ENCODE measurements around the gene IMPA2. TPM values are rescaled to one million over a fixed set of nuclear protein-coding genes. Genes with fewer than 3 reads are reported as not detected.
"Not testable (repeated sequence)": the region's sequence is repeated elsewhere in the genome, so short reads cannot be mapped to it uniquely, and the experiment has no call there.

IMPA2 gene
- total RNA-seq, 1 experiment from 2014 or later, result 34.8 TPM

DNA sequence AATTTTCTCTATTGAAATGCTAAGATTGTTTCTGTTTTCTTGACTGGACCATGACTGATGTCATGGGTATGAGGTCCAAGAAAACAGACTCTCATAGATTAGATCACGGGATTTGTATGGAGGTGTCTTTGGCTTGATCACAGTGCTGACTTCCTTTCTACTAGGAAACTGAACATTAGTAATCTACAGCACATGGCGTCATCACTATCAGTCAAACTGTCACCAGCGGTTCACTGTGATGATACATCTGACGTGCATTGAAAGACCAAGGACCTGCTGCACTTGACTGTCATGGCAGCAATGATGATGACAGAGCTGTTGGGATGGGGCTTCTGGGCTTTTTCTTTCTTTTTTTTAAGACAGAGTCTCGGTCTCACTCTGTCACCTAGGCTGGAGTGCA is 28.2 kb upstream of the IMPA2 start:
- DNase-seq, result no peak
- BruUV-seq (replicated peaks), result no TSS peak
- Mint-ChIP-seq H3K4me3 (ENCODE audit: low read depth, unreplicated experiment) (no peak overlapping the region), H3K27ac (ENCODE audit: unreplicated experiment) (no peak overlapping the region), H3K9me3 (ENCODE audit: low read depth, unreplicated experiment) (peaks cover 10% of the 10 kb centered on the region), H3K36me3 (ENCODE audit: insufficient read depth, unreplicated experiment) (no peaks in the 10 kb centered on the region), H3K4me1 (ENCODE audit: low read depth, unreplicated experiment) (no peaks in the 10 kb centered on the region), H3K27me3 (ENCODE audit: unreplicated experiment) (no peaks in the 10 kb centered on the region)
- CTCF ChIA-PET, result interaction anchor here (1.2 kb wide), 1 partner anchor 28 kb away, joined by 3 read pairs; the partner anchor contains the start of gene IMPA2
- TF ChIP-seq, protein P1, sequence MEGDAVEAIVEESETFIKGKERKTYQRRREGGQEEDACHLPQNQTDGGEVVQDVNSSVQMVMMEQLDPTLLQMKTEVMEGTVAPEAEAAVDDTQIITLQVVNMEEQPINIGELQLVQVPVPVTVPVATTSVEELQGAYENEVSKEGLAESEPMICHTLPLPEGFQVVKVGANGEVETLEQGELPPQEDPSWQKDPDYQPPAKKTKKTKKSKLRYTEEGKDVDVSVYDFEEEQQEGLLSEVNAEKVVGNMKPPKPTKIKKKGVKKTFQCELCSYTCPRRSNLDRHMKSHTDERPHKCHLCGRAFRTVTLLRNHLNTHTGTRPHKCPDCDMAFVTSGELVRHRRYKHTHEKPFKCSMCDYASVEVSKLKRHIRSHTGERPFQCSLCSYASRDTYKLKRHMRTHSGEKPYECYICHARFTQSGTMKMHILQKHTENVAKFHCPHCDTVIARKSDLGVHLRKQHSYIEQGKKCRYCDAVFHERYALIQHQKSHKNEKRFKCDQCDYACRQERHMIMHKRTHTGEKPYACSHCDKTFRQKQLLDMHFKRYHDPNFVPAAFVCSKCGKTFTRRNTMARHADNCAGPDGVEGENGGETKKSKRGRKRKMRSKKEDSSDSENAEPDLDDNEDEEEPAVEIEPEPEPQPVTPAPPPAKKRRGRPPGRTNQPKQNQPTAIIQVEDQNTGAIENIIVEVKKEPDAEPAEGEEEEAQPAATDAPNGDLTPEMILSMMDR (IDR thresholded peaks at IDR 0.05; ENCODE audit: unreplicated experiment), result no peak
- intact Hi-C loops (cut with micrococcal nuclease; ENCODE audit: unreplicated experiment), result no loop called here

GRCh38 chr18:11955239-11956029 is 25.9 kb upstream of the IMPA2 start:
- no peak overlapping the region for H3K27ac Mint-ChIP-seq (ENCODE audit: unreplicated experiment)
- H3K9me3 Mint-ChIP-seq (ENCODE audit: low read depth, unreplicated experiment), result peaks cover 10% of the 10 kb centered on the region
- H3K4me1 Mint-ChIP-seq (ENCODE audit: low read depth, unreplicated experiment), result no peaks in the 10 kb centered on the region
- no peaks in the 10 kb centered on the region for H3K27me3 Mint-ChIP-seq (ENCODE audit: unreplicated experiment)
- CTCF ChIA-PET, result no interaction called here
- no TSS peak for BruUV-seq (replicated peaks)
- no peaks in the 10 kb centered on the region for H3K36me3 Mint-ChIP-seq (ENCODE audit: insufficient read depth, unreplicated experiment)
- intact Hi-C loops (cut with micrococcal nuclease; ENCODE audit: unreplicated experiment), result no loop called here
- no peak overlapping the region for H3K4me3 Mint-ChIP-seq (ENCODE audit: low read depth, unreplicated experiment)
- DNase-seq, result no peak
- TF ChIP-seq, protein P1 (IDR thresholded peaks at IDR 0.05; ENCODE audit: unreplicated experiment), result no peak

GRCh38 chr18:11956371-11957308 is 24.7 kb upstream of the IMPA2 start:
- CTCF ChIA-PET, result no interaction called here
- no peaks in the 10 kb centered on the region for H3K27me3 Mint-ChIP-seq (ENCODE audit: unreplicated experiment)
- no peaks in the 10 kb centered on the region for H3K4me1 Mint-ChIP-seq (ENCODE audit: low read depth, unreplicated experiment)
- H3K27ac Mint-ChIP-seq (ENCODE audit: unreplicated experiment), result peak overlapping the region; percentile 56
- peaks cover 10% of the 10 kb centered on the region for H3K9me3 Mint-ChIP-seq (ENCODE audit: low read depth, unreplicated experiment)
- TF ChIP-seq, protein P1 (IDR thresholded peaks at IDR 0.05; ENCODE audit: unreplicated experiment), result no peak
- peak; percentile 11 for DNase-seq
- no peak overlapping the region for H3K4me3 Mint-ChIP-seq (ENCODE audit: low read depth, unreplicated experiment)
- no TSS peak for BruUV-seq (replicated peaks)
- no peaks in the 10 kb centered on the region for H3K36me3 Mint-ChIP-seq (ENCODE audit: insufficient read depth, unreplicated experiment)
- intact Hi-C loops (cut with micrococcal nuclease; ENCODE audit: unreplicated experiment), result no loop called here

DNA sequence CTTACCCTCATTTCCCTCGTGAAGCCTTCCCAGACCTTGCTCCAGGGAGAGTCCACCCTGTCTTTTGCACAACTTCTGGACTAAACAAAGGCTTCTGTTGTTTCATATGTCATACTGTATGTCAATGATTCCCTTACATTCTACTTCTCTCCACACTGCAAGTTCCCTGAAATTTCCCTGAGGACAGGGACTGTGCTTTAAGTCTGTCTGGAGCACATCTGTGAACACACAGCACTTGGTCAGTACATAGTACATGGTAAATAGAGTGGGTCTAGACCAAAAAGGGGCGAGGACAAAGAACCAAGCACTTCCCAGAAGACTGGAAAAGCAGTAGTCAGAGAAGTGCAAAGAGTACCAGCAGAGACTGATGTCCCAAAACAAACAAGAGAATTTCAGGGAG is 23.7 kb upstream of the IMPA2 start:
- BruUV-seq (replicated peaks), result no TSS peak
- Mint-ChIP-seq H3K9me3 (ENCODE audit: low read depth, unreplicated experiment) (peaks cover 10% of the 10 kb centered on the region), H3K4me3 (ENCODE audit: low read depth, unreplicated experiment) (no peak overlapping the region), H3K36me3 (ENCODE audit: insufficient read depth, unreplicated experiment) (no peaks in the 10 kb centered on the region), H3K27ac (ENCODE audit: unreplicated experiment) (no peak overlapping the region), H3K27me3 (ENCODE audit: unreplicated experiment) (no peaks in the 10 kb centered on the region), H3K4me1 (ENCODE audit: low read depth, unreplicated experiment) (no peaks in the 10 kb centered on the region)
- intact Hi-C loops (cut with micrococcal nuclease; ENCODE audit: unreplicated experiment), result no loop called here
- CTCF ChIA-PET, result no interaction called here
- DNase-seq, result no peak
- TF ChIP-seq, protein P1 (IDR thresholded peaks at IDR 0.05; ENCODE audit: unreplicated experiment), result no peak

GRCh38 chr18:11959651-11960050 is 21.7 kb upstream of the IMPA2 start:
- CTCF ChIA-PET; H3K4me1 Mint-ChIP-seq (ENCODE audit: low read depth, unreplicated experiment); H3K27me3 Mint-ChIP-seq (ENCODE audit: unreplicated experiment); intact Hi-C loops (cut with micrococcal nuclease; ENCODE audit: unreplicated experiment); H3K27ac Mint-ChIP-seq (ENCODE audit: unreplicated experiment); H3K4me3 Mint-ChIP-seq (ENCODE audit: low read depth, unreplicated experiment); BruUV-seq (replicated peaks); DNase-seq; H3K36me3 Mint-ChIP-seq (ENCODE audit: insufficient read depth, unreplicated experiment): not testable (repeated sequence)
- H3K9me3 Mint-ChIP-seq (ENCODE audit: low read depth, unreplicated experiment), result peaks cover 10% of the 10 kb centered on the region
